GM18502 (cell line): ENCODE measurements around the gene R3HDM2.

ENCODE experiments used
- ATAC-seq: cut with Tn5 transposase; IDR thresholded peaks from one replicate; pipeline ENCODE4 v1.9.1; 2021; ENCODE audit warnings: mild to moderate bottlenecking; ENCODE audit not compliant: unreplicated experiment, poor library complexity

R3HDM2 gene

DNA sequence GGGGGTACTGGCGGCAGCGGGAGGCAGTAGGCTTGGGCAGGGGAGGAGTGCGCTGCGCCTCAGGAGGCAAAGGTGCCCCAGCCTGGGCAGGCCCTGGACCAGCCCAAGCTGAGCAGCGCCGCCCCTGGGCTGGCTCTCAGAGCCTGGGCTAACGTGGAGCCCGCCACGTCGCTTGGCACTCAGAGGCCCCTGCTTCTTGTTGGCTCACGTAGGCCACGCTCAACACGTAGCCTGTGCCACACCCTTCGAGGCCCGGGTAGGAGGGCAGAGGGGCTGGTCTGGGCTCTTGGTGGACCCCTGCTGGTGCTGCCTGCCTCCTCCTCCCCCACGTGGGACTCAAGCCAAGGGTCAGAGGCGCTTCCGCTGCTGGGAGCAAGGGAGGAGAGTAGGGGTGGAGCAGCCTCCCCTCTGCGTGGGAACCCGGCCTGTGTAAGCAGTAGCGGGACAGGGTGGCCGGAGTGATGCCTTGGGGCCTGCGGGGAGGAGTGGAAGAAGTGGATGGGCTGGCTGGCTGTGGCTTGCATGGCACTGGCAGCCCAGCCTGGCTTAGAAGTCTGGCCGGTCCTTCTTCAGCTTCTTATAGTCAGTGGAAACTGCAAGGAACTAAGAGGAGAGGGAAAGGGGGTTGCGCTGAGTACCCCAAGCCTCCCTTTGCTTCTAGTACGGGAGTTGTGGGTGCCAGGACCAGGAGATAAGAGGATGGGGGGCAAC lies 195.7 kb downstream of the R3HDM2 start:
- no peak for ATAC-seq

DNA sequence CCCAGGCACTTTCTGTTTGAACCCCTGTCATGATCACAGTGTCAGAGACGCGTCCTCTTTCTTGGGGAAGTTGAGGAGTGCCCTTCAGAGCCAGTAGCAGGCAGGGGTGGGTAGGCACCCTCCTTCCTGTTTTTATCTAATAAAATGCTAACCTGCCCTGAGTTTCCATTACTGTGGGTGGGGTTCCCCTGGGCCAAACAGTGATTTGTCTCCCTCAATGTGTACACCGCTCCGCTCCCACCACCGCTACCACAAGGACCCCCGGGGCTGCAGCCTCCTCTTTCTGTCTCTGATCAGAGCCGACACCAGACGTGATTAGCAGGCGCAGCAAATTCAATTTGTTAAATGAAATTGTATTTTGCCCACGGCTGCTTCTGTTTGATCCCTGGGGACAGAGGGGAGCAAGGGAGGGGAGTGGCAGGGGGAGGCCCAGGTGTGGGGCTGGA lies 196.2 kb downstream of the R3HDM2 start:
- no peak for ATAC-seq

DNA sequence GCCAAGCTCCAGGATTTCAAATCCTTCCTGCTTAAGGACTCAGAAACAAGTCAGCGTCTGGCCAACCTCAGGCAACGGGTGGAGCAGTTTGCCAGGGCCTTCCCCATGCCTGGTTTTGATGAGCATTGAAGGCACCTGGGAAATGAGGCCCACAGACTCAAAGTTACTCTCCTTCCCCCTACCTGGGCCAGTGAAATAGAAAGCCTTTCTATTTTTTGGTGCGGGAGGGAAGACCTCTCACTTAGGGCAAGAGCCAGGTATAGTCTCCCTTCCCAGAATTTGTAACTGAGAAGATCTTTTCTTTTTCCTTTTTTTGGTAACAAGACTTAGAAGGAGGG lies 196.6 kb downstream of the R3HDM2 start:
- no peak for ATAC-seq

DNA sequence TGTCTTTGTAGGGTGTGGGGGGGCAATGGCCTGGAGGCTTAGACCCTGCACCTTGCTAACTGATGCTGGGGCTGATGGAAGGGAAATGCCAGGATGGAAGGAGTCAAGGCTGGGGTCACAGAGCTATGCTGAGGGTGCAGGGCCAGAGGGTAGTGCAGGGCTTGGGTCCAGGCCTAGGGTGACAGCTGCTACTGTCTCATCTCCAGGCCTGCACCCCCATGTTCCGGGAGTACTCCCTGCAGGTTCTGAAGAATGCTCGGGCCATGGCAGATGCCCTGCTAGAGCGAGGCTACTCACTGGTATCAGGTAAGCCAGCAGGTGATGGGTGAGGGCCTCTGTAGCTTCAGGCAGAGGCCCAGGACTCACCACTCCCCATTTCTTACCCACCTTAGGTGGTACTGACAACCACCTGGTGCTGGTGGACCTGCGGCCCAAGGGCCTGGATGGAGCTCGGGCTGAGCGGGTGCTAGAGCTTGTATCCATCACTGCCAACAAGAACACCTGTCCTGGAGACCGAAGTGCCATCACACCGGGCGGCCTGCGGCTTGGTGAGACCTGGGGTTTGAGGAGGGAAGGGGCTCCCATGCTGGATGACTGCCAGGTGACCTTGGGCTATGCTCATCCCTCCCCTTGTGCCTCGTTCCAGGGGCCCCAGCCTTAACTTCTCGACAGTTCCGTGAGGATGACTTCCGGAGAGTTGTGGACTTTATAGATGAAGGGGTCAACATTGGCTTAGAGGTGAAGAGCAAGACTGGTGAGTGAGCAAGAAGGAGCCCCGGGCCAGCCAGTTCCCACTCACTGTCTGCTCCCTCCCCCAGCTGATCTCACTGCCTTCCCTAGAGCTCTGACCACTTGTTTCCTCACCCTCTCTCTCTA lies 197.2 kb downstream of the R3HDM2 start:
- no peak for ATAC-seq

DNA sequence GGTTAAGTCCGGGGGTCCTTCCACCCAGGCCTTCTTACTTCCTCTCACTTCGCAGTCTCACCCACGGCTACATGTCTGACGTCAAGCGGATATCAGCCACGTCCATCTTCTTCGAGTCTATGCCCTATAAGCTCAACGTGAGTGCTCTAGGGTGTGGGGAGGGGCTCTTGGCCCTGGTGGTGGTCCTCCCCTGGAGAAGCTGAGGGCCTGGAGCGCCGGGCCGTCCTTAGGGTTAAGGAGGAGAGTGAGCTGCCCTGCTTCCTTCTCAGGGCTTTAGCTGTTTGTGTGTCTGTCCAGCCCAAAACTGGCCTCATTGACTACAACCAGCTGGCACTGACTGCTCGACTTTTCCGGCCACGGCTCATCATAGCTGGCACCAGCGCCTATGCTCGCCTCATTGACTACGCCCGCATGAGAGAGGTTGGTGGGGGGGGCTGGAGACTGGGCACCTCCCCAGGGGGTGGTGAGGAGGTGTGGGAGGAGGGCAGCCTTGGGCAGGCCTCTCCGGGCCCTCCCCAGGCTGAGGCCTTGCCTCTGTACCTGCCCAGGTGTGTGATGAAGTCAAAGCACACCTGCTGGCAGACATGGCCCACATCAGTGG lies 198.6 kb downstream of the R3HDM2 start:
- no peak for ATAC-seq

DNA sequence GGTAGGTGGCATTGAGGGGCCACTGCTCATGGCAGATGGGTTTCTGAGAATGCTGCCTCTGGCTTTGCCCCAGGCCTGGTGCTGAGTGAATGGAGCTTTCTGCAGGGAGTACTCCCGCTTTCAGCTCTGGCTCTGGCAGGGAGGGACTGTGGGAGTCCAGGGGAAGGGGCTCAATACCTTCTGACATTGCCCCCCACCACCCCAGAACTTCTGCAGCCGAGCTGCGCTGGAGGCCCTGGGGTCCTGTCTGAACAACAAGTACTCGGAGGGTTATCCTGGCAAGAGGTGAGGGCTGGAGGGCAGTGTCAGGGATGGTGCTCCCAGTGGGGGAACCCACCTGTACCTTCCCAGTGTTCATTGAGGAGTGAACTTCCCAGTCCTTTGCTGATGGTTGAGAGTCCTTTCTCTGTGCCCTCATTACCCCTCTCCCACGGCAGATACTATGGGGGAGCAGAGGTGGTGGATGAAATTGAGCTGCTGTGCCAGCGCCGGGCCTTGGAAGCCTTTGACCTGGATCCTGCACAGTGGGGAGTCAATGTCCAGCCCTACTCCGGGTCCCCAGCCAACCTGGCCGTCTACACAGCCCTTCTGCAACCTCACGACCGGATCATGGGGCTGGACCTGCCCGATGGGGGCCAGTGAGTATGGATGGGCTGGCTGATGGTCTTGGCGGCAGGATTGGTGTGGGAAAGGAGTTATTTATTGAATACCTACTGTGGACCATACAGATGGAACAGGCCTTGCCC lies 199.4 kb downstream of the R3HDM2 start:
- ATAC-seq, result no peak

DNA sequence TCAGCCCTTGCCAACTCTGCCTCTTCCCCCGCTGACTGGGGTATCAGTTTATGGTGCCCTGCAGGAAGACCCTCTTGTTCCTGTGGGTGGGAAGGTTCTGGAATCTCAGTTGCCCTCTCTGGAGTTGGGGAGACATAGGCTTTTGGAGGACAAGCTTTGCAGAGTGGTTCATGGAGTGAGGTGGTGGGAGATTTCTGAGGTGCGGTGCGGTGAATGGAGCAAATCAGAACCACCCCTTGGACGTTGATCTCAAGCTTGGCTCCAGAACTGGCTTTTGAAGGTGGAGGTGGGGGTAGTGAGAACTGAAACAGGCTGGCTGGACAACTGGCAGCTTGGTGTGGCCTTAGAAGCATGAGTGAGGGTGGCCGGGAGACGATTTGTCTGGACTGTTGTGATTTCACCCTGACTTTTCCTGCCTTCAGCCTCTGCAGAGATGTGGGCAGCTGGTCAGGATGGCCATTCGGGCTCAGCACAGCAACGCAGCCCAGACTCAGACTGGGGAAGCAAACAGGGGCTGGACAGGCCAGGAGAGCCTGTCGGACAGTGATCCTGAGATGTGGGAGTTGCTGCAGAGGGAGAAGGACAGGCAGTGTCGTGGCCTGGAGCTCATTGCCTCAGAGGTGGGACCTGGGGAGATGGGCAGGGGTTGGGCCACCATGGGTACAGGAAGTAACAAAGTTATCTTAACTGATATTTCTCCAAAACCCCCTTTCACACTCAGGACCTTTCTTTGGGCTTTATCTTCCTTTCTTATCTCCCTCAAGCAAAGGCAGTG lies 200.3 kb downstream of the R3HDM2 start:
- no peak for ATAC-seq

DNA sequence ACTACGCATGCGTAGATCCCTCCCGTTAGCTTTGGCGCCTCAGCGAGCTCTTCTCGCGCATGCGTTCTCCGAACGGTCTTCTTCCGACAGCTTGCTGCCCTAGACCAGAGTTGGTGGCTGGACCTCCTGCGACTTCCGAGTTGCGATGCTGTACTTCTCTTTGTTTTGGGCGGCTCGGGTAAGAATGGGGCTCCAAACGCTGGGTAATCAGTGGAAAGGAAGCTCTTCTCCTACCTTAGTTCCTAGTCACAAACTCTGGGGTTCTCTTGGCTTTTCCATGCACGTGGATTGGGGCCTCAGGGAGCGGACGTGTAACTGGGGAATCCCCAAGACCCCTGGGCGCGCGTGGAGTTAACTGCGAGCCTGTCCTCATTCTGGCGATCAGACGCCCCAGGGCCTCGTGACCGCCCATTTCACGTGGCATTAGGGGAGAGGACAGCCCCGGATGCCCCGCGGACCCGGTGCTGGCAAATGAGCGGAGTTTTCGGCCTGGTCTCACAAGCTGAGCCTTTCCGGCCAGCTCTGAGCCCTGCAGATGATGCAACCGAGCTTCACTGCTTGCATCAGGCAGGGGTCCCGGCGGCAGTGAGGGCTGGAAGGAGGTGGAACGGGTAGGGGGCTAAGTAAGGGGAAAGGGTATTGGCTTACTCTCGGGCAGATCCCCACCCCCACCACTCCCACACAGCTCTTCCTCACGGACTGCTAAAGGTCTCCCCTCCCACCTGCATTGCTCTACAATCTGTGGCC lies 201.0 kb downstream of the R3HDM2 start, which contains the start of gene SHMT2:
TSS of gene SHMT2 (plus strand) at position 78 of the 747 bp plus-strand sequence. CDS start at position 146, 68 bp downstream.
- ATAC-seq, result peak; percentile 58

DNA sequence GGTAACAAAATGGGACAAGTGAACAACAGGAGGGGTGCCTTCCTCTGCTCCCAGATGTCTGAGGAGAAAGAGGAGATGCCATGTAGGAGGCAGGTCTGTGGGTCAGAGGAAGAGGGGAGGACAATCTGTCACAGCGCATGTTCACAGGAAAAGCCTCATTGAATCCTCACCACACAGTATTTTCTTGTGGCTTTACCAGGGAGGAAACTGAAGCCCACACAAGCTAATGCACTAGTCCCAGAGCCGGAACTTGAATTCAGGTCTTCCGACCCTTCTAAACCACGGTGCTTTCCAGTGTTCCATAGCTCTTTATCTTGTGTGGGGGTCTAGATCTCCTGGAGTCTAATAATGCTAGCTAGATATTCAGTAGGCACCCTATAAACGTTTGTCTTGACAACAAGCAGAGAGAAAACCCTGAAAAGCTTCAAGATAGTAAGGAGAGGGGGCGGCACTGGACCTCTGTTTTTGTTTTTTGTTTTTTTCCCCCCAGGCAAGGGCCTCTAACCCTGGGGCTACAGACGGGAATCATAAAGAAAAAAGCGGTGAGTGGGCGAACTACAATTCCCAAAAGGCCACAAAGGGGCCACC lies 201.7 kb downstream of the R3HDM2 start:
- peak; percentile 16 for ATAC-seq

DNA sequence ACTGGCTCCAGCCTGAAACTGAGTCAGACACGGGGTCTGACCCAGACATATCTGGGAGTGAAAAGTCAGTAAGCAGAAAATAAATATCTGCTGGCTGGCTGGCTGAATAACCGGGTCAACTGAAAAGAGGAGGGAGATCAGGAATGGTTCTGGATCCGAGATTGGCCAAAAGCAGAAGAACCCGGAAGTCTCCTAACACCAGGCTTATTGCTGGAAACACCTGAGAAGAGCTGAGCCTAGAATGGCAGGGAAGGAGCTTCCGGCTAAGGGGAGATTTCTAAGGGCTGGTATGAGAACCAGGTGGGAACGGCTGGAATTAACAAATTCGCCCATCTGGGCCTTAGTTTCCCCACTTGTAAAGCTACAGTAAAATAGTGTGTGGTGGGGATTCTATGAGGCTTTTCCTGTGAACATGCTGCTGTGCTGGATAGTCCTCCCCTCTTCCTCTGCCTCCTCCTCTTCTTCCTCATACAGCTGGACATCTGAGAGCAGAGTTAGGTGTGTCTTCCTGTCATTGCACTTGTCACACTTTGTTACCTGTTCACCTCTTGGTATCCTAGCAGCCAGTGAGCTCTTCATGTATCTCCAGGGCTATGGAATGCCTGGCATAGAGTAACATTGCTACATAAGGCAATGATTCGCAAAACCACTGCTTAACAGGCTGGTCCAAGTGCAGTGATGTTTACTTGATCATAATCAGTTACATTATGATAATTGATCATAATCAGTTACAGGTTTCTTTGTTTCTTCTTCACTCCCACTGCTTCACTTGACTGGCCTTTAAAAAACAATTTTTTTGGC lies 203.3 kb downstream of the R3HDM2 start:
- no peak for ATAC-seq

DNA sequence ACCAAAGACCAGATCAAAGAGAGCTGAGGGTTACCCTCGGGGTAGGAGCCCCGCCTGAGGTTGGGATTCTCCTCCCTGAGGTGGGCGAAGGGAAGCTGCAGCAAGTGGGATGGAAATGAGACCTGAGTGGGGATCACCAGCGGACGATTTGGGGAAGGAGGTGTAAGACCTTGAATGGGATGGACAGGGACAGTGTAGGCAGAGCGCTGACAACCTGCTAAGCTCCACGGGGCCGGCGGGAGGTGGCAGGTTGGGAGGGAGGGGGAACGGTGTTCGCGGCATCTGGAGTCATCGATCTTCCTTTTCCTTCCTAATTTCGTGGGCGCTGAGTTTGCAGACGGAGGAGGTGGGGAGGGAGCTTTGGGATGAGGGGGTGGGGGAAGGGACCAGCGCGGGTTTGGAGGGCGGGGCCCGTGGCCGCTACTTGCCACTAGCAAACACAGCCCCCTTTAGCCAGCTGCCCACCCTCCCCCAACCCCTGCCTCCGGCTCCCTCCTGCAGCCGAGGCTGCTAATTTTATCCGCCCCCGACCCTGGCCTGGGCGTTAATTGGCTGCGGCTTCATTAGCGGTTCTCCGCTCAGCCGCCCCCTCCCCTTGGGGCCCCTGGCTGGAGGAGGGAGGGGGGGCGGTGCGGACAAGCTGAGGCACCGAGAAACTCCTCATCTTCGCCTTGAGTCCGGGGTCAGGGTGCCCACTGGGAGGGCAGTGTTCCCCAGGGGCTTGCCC lies 204.1 kb downstream of the R3HDM2 start:
- ATAC-seq, result no peak

DNA sequence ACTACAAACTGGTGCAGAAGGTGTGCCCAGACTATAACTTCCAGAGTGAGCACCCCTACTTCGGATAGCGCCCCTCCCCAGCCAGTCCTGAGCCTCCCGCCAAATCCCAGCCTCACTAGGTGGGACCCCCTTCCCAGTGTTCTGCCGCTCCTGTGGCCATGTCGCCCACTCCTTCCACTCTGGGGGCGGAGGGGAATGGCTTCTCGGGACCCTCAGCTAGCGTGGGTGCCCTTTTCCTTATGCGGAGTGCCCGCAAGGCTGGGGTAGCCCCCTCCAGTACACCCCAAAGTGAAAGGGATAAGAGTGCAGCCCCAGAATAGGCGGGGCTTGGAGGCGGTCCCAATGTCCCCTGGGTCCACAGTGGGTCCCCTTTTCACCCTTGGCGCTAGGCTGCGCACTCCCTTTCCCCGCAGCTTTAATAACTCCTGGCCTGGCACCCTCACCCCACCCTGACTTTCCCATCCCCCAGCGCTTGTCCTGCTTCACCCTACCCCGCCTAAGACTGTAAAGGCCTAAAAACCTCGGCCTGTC lies 205.1 kb downstream of the R3HDM2 start:
- ATAC-seq, result no peak

DNA sequence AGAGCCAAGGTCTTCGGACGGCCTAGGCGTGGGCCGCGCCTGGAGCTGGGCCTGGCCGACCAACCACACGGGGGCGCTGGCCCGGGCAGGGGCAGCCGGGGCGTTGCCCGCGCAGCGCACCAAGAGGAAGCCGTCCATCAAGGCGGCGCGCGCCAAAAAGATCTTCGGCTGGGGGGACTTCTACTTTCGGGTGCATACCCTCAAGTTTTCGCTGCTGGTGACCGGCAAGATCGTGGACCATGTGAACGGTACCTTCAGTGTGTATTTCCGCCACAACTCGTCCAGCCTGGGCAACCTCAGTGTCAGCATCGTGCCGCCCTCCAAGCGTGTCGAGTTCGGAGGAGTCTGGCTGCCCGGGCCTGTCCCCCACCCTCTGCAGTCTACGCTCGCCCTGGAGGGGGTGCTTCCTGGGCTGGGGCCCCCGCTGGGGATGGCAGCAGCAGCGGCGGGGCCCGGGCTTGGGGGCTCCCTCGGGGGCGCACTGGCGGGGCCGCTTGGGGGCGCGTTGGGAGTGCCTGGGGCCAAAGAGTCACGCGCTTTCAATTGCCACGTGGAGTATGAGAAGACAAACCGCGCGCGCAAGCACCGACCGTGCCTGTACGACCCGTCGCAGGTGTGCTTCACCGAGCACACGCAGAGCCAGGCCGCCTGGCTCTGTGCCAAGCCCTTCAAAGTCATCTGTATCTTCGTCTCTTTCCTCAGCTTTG lies 205.7 kb downstream of the R3HDM2 start:
- ATAC-seq, result peak; percentile 42

DNA sequence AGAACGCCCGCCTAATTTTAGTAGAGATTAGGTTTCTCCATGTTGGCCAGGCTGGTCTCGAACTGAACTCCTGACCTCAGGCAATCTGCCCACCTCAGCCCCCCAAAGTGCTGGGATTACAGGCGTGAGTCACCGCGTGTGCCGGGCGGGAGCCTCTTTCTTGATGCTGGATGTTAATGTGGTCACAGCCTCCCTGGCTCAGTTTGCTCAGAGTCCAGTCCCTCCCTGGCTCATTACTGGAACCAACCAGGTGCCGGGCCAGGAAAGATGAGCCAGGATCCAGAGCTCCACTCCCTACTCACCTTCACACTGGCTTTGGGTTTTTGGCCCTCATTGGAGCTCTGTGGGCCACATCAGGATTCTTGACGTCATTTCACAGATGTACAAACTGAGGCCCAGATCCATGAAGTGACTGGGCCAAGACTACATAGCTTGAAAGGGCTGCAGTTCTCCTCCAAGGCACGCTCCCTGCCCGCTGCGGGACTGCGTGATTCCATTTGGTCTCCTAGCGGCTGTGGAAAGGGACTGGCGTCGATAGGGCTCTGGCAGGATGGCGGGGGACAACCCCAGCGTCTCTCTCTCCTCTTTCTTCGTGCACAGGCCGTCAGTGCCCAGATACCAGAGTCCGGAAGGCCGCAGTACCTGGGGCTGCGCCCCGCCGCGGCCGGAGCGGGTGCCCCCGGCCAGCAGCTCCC lies 206.4 kb downstream of the R3HDM2 start:
- ATAC-seq, result no peak

DNA sequence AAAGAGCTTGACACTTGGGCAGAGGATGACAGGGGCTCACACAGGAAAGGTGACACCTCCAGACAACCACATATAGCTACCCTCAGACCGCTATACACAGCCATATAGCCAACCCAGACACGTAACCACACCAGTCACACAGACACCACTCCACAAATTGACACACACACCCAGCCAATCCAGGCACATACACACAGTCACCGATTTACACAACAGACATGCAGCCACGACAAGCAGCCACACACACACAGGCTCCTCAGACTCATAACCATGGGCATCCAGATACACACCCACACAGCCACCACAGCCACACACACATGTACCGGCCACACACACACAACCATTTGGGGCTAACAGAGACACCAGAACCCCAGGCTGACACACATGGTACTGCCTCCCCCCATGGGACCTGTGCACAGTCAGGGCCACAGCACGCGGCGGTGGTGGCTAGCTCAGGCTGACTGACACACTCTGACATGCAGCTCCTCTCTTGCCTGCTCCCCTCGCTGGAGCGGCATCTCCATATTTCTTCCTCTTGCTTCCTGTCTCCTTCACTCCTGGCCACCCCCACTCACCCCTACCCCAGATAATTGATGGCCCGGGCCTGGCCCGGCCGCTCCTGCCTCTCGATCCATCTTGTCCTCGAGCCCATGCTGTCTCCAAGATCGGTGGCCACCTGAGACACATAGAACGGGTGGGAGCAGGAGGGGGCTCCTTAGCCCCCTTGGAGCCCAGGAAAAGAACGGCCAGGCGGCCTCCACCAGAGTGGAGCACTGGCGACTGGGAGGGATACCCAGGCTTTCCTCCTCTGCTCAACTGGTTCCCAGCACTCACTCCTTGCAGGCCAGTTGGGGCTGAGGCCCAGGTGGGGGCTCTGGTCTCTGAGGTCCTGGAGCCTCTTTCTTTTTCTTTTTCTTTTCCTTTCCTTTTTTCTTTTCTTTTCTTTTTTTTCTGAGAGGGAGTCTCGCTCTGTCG lies 207.4 kb downstream of the R3HDM2 start:
- ATAC-seq, result no peak
